A673 (cell line): ENCODE results near the gene HOXA5. TPM values are rescaled to one million over a fixed set of nuclear protein-coding genes. Genes with fewer than 3 reads are reported as not detected.

Experiments
- BruUV-seq: library from RNA; stranded (reverse); fragments of 400-500 nt; replicated peaks from 2 replicates; lab custom pipeline; 2021; lab: Mats Ljungman, UMichigan
- CTCF ChIA-PET: fragments of 300-600 bp; sonication (Branson Sonifier 250); formaldehyde crosslinking; loops from one replicate; lab custom pipeline; 2022; ENCODE audit warnings: antibody characterized with exemption; lab: Charles Lee
- POLR2A ChIA-PET: fragments of 300-600 bp; sonication (Branson Sonifier 250); formaldehyde crosslinking; loops from one replicate; lab custom pipeline; 2022; ENCODE audit warnings: antibody characterized with exemption; ENCODE audit not compliant: low non-redundant PET; lab: Charles Lee
- DNase-seq: peaks from one replicate; pipeline ENCODE4 v3.0.0-alpha.2; 2015; ENCODE audit warnings: low spot score
- H3K27ac ChIP-seq: fragments of 200-600 bp; sonication (generic); 2 replicates; pipeline ENCODE4 v1.5.1; 2016; ENCODE audit warnings: mixed run types, low read depth, mild to moderate bottlenecking, mixed read lengths, antibody characterized with exemption, low read length; ENCODE audit not compliant: poor library complexity, severe bottlenecking
- H3K27me3 ChIP-seq: fragments of 200-600 bp; sonication (generic); replicated peaks from 2 replicates; pipeline ENCODE4 v1.6.1; 2017; ENCODE audit warnings: mixed run types, low read depth, mild to moderate bottlenecking, mixed read lengths, antibody characterized with exemption, low read length; ENCODE audit not compliant: insufficient read depth, poor library complexity
- H3K36me3 ChIP-seq: fragments of 200-600 bp; sonication (generic); 2 replicates; pipeline ENCODE4 v1.6.1; 2016; ENCODE audit warnings: mixed run types, mild to moderate bottlenecking, mixed read lengths, antibody characterized with exemption, low read length; ENCODE audit not compliant: insufficient read depth, poor library complexity, severe bottlenecking
- H3K4me1 ChIP-seq: fragments of 200-600 bp; sonication (generic); 2 replicates; pipeline ENCODE4 v1.6.1; 2017; ENCODE audit warnings: mixed run types, mild to moderate bottlenecking, mixed read lengths, antibody characterized with exemption, low read length; ENCODE audit not compliant: insufficient read depth, poor library complexity, severe bottlenecking
- H3K4me3 ChIP-seq: fragments of 200-600 bp; sonication (generic); 2 replicates; pipeline ENCODE4 v1.5.1; 2016; ENCODE audit warnings: low read depth, mixed run types, mild to moderate bottlenecking, mixed read lengths, low read length; ENCODE audit not compliant: poor library complexity, severe bottlenecking
- H3K9me3 ChIP-seq: fragments of 200-600 bp; sonication (generic); 2 replicates; pipeline ENCODE4 v1.6.1; 2016; ENCODE audit warnings: mixed run types, low read depth, mild to moderate bottlenecking, mixed read lengths, antibody characterized with exemption, low read length; ENCODE audit not compliant: poor library complexity, severe bottlenecking
- CTCF ChIP-seq: fragments of 300-800, 200-600 bp; sonication (generic); conservative IDR thresholded peaks from 2 replicates; pipeline ENCODE4 v1.5.1; 2017; ENCODE audit warnings: low read depth, mild to moderate bottlenecking, antibody characterized with exemption, low read length, moderate library complexity, mixed read lengths
- EZH2 ChIP-seq: fragments of 200-600 bp; sonication (generic); IDR thresholded peaks from 2 replicates; pipeline ENCODE4 v1.6.1; 2017; ENCODE audit warnings: borderline replicate concordance, low read depth, mild to moderate bottlenecking, mixed read lengths, antibody characterized with exemption, low read length; ENCODE audit not compliant: poor library complexity, severe bottlenecking
- intact Hi-C: fragments of 100-400 bp; cut with micrococcal nuclease; formaldehyde crosslinking; loops from one replicate; pipeline ENCODE4 v1.10.0; 2022; ENCODE audit not compliant: unreplicated experiment
- total RNA-seq: library from RNA; stranded (reverse); gene quantifications from 2 replicates; pipeline ENCODE4 v1.2.3, GENCODE V29; 2021

HOXA5 gene
- total RNA-seq, 1 experiment from 2014 or later: not detected

- Histone ChIP-seq H3K4me1 (peaks cover 13% of the 10 kb centered on the region), H3K27ac (no peak overlapping the region), H3K36me3 (no peaks in the 10 kb centered on the region), H3K27me3 (peaks cover 100% of the 10 kb centered on the region), H3K4me3 (no peak overlapping the region), H3K9me3 (no peaks in the 10 kb centered on the region)
- DNase-seq: no peak
- no TSS peak for BruUV-seq
- POLR2A ChIA-PET: no interaction called here
- CTCF ChIA-PET: no interaction called here
- TF ChIP-seq EZH2: no peak
- no peak for TF ChIP-seq CTCF
- intact Hi-C loops: loop anchor here (5.0 kb wide), 1 partner anchor 1268 kb away; no protein-coding TSS in a partner anchor
Observed at GRCh38 chr7:27140126-27140857, 3.2 kb downstream of the HOXA5 start.

DNA sequence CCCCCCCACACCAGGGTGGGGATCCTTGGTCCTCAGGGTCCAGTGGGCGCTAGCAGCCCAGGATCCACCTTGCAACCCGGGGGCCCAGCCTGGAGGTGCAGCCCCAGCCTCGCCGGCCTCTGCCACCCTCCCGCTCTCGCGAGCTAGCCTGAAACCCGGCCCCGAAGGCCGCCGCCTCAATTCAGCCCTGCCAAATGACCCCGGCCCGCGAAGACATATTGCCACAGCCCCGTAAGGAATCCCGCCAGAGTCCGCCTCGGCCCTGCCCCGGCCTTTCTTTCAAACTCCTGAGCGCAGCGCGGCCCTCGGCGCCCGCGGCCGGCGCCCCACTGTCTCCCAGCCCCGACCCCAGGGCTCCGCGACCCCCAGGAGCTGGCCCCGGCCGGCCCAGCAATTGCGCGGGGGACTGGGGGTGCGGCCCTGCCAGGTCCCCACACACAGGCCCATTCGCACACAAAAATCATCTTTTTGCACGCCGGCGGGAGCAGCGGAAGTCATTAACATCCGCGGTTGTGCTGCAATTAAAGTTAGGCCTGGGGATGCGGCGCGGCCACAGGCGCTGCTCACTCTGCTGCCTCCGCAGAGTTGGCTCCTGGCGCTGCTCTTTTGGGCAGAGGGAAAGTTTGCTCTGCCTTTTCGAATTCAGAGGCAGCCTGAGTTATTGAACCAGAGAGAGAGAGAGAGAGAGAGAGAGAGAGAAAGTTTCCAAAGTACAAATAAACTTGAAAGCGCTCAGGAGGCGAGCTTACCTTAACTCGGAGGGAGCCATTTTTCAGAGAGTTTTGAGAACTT is 4.0 kb downstream of the HOXA5 start:
- Histone ChIP-seq H3K27ac (no peak overlapping the region), H3K36me3 (no peaks in the 10 kb centered on the region), H3K27me3 (peaks cover 100% of the 10 kb centered on the region), H3K9me3 (no peaks in the 10 kb centered on the region), H3K4me3 (no peak overlapping the region), H3K4me1 (peaks cover 13% of the 10 kb centered on the region)
- no peak for DNase-seq
- ChIA-PET CTCF (no interaction called here), POLR2A (no interaction called here)
- no TSS peak for BruUV-seq
- intact Hi-C loops: loop anchor here (5.0 kb wide), 1 partner anchor 1267 kb away; no protein-coding TSS in a partner anchor
- peak; percentile 94 for TF ChIP-seq EZH2
- no peak for TF ChIP-seq CTCF

DNA sequence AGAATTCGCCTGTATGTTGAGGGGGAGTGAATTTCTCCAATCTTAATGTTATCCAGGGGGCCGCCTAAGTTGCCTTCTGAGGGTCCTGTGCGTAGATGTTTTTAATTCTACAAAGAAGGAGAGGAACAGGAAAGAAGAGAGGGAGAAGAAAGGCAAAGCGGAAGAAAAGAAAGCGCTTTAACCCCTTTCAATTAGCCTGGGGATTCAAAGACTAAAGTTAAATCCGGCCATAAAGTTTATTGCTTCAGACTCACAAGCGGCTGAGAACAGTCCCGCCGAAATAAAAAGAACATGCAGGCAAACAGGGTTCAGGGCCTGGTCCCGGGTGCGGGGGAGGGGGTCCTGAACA is 4.5 kb downstream of the HOXA5 start:
- Histone ChIP-seq H3K4me1 (peaks cover 13% of the 10 kb centered on the region), H3K4me3 (no peak overlapping the region), H3K36me3 (no peaks in the 10 kb centered on the region), H3K9me3 (no peaks in the 10 kb centered on the region), H3K27ac (no peak overlapping the region), H3K27me3 (peaks cover 100% of the 10 kb centered on the region)
- BruUV-seq: no TSS peak
- CTCF ChIA-PET: no interaction called here
- intact Hi-C loops: no loop called here
- TF ChIP-seq CTCF (no peak), EZH2 (no peak)
- POLR2A ChIA-PET: no interaction called here
- no peak for DNase-seq
